GM23338 (cell line): Measurements from ENCODE around the gene C2orf49. TPM values are rescaled to one million over a fixed set of nuclear protein-coding genes. Genes with fewer than 3 reads are reported as not detected.

Source experiments
- ATAC-seq: fragments of 200-7000 bp; cut with Tn5 transposase; 3 replicates; pipeline ENCODE4 v1.9.1; 2020
- DNase-seq: peaks from one replicate; pipeline ENCODE4 v3.0.0-alpha.2; 2015; ENCODE audit warnings: low spot score
- H2AFZ ChIP-seq: fragments of 200-600 bp; sonication (generic); 2 replicates; pipeline ENCODE4 v1.8.0; 2016; ENCODE audit warnings: antibody characterized with exemption, mild to moderate bottlenecking, moderate library complexity
- H3F3A ChIP-seq: fragments of 200-600 bp; sonication (generic); replicated peaks from 2 replicates; pipeline ENCODE4 v1.8.0; 2017; ENCODE audit warnings: antibody characterized with exemption, mixed run types, low read depth
- H3K27ac ChIP-seq: fragments of 200-600 bp; sonication (generic); 2 replicates; pipeline ENCODE4 v1.6.1; 2016; ENCODE audit warnings: low read depth
- H3K27me3 ChIP-seq: fragments of 200-600 bp; sonication (generic); 2 replicates; pipeline ENCODE4 v1.8.0; 2016; ENCODE audit warnings: mild to moderate bottlenecking, mixed run types, moderate library complexity; ENCODE audit not compliant: insufficient read depth
- H3K36me3 ChIP-seq: fragments of 200-600 bp; sonication (generic); 2 replicates; pipeline ENCODE4 v1.8.0; 2016; ENCODE audit warnings: mild to moderate bottlenecking; ENCODE audit not compliant: insufficient read depth
- H3K4me1 ChIP-seq: fragments of 200-600 bp; sonication (generic); 2 replicates; pipeline ENCODE4 v1.8.0; 2016; ENCODE audit warnings: mild to moderate bottlenecking, moderate library complexity; ENCODE audit not compliant: insufficient read depth
- H3K4me2 ChIP-seq: fragments of 200-600 bp; sonication (generic); 2 replicates; pipeline ENCODE4 v1.7.1; 2017; ENCODE audit warnings: mixed run types
- H3K4me3 ChIP-seq: fragments of 200-600 bp; sonication (generic); 2 replicates; pipeline ENCODE4 v1.6.1; 2016; ENCODE audit warnings: mixed run types
- H3K79me2 ChIP-seq: fragments of 200-600 bp; sonication (generic); replicated peaks from 2 replicates; pipeline ENCODE4 v1.8.0; 2017; ENCODE audit warnings: mild to moderate bottlenecking; ENCODE audit not compliant: insufficient read depth
- H3K9me2 ChIP-seq: fragments of 200-600 bp; sonication (generic); 2 replicates; pipeline ENCODE4 v1.8.0; 2017; ENCODE audit not compliant: insufficient read depth
- H4K20me1 ChIP-seq: fragments of 200-600 bp; sonication (generic); replicated peaks from 2 replicates; pipeline ENCODE4 v1.8.0; 2017; ENCODE audit warnings: mild to moderate bottlenecking; ENCODE audit not compliant: insufficient read depth
- H3K27ac Mint-ChIP-seq: 2 replicates; pipeline ENCODE4 v1.8.0; 2020; ENCODE audit warnings: inconsistent platforms, mild to moderate bottlenecking, moderate library complexity, mixed read lengths
- H3K27me3 Mint-ChIP-seq: 3 replicates; pipeline ENCODE4 v1.8.0; 2022; ENCODE audit warnings: low read depth, mild to moderate bottlenecking, moderate library complexity, mixed read lengths, inconsistent platforms; ENCODE audit not compliant: insufficient read depth, poor library complexity
- H3K36me3 Mint-ChIP-seq: 3 replicates; pipeline ENCODE4 v1.8.0; 2021; ENCODE audit warnings: low read depth, mild to moderate bottlenecking, inconsistent platforms, moderate library complexity, mixed read lengths
- H3K4me1 Mint-ChIP-seq: 3 replicates; pipeline ENCODE4 v1.8.0; 2020; ENCODE audit warnings: mild to moderate bottlenecking, inconsistent platforms, mixed read lengths
- H3K4me3 Mint-ChIP-seq: 3 replicates; pipeline ENCODE4 v1.8.0; 2021; ENCODE audit warnings: moderate library complexity, mild to moderate bottlenecking, inconsistent platforms, mixed read lengths
- H3K9me3 Mint-ChIP-seq: 3 replicates; pipeline ENCODE4 v1.8.0; 2020; ENCODE audit warnings: moderate library complexity, mild to moderate bottlenecking, inconsistent platforms, mixed read lengths
- CREB1 ChIP-seq: fragments of 250-450 bp; sonication (Bioruptor Pico); IDR thresholded peaks from 2 replicates; pipeline ENCODE4 v1.5.0; 2020; ENCODE audit warnings: low read depth, mild to moderate bottlenecking, moderate library complexity
- EZH2 ChIP-seq: fragments of 200-600 bp; sonication (generic); IDR thresholded peaks from one replicate; pipeline ENCODE4 v1.8.0; 2017; ENCODE audit warnings: antibody characterized with exemption, mild to moderate bottlenecking, low read depth; ENCODE audit not compliant: unreplicated experiment
- EZH2phosphoT487 ChIP-seq: fragments of 200-600 bp; sonication (generic); IDR thresholded peaks from one replicate; pipeline ENCODE4 v1.8.1; 2018; ENCODE audit warnings: antibody characterized with exemption; ENCODE audit not compliant: unreplicated experiment
- JUNB ChIP-seq: IDR thresholded peaks from one replicate; pipeline ENCODE4 v1.6.1; 2016; ENCODE audit warnings: antibody characterized with exemption; ENCODE audit not compliant: unreplicated experiment
- NANOG ChIP-seq: IDR thresholded peaks from 2 replicates; pipeline ENCODE4 v1.6.1; 2016; ENCODE audit warnings: antibody characterized with exemption, borderline replicate concordance
- POLR2AphosphoS5 ChIP-seq: IDR thresholded peaks from 2 replicates; pipeline ENCODE4 v1.6.1; 2016; ENCODE audit warnings: antibody characterized with exemption, low read depth
- STAT1 ChIP-seq: IDR thresholded peaks from one replicate; pipeline ENCODE4 v1.6.1; 2016; ENCODE audit warnings: antibody characterized with exemption; ENCODE audit not compliant: unreplicated experiment
- ZNF114 ChIP-seq: fragments of 250-450 bp; sonication (Bioruptor Pico); IDR thresholded peaks from 2 replicates; pipeline ENCODE4 v1.5.0; 2020; ENCODE audit warnings: mild to moderate bottlenecking, moderate library complexity
- ZNF331 ChIP-seq: fragments of 250-450 bp; sonication (Bioruptor Pico); IDR thresholded peaks from 2 replicates; pipeline ENCODE4 v1.5.0; 2020; ENCODE audit warnings: low read depth, mild to moderate bottlenecking, moderate library complexity
- polyA plus RNA-seq: library from polyadenylated mRNA; unstranded; fragments of >200 nt; fragmentation: Nextera tagmentation; extraction: Ambion mirVana; gene quantifications from 2 replicates; pipeline ENCODE4 v1.2.1, GENCODE V29; 2016
- total RNA-seq: library from RNA; depleted of rRNA; stranded (reverse); fragments of >200 nt; shearing (Covaris generic); gene quantifications from 2 replicates; pipeline ENCODE4 v1.2.3, GENCODE V29; 2014
- TF ChIP-seq, protein P1 (sequence below): IDR thresholded peaks from one replicate; pipeline ENCODE4 v1.6.1; 2018; ENCODE audit warnings: antibody characterized with exemption; ENCODE audit not compliant: unreplicated experiment
- TF ChIP-seq, protein P2 (sequence below): IDR thresholded peaks from 2 replicates; pipeline ENCODE4 v1.6.1; 2016; ENCODE audit warnings: antibody characterized with exemption
- TF ChIP-seq, protein P3 (sequence below), 2 experiments: fragments of 200-600 bp in 1 of 2; sonication (generic) in 1 of 2; conservative IDR thresholded peaks; 2 replicates each; pipeline versions ENCODE4 v1.5.1 to v1.6.1; 2016 to 2017; ENCODE audit warnings: antibody characterized with exemption in 2 of 2, low read depth in 2 of 2, mild to moderate bottlenecking in 2 of 2, moderate library complexity in 1 of 2
- TF ChIP-seq, protein P4 (sequence below): fragments of 250-450 bp; sonication (Bioruptor Pico); IDR thresholded peaks from 2 replicates; pipeline ENCODE4 v1.5.0; 2020; ENCODE audit warnings: mild to moderate bottlenecking, moderate library complexity

The C2orf49 gene
- total and polyA plus RNA-seq, 2 experiments from 2014 or later, result 19.6 to 33.8 TPM

DNA sequence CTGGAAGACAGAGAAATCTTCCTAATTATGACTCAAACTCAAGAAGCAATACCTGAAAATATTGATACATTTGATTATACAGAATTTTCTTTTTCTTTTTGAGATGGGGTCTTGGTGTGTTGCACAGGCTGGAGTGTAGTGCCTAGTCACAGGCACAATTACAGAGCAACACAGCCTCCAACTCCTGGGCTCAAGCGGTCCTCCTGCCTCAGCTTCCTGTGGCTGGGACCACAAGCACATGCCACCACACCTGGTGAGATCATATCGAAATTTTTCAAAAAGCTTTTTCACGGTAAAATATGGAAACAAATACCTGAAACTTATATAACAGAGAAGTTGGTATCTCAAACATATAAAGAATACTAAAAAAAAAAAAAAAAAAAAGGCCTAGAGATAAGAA is 35.7 kb upstream of the C2orf49 start:
- Mint-ChIP-seq H3K27ac (no peak overlapping the region), H3K27me3 (peaks cover 2% of the 10 kb centered on the region), H3K36me3 (peaks cover 18% of the 10 kb centered on the region), H3K4me1 (no peaks in the 10 kb centered on the region), H3K4me3 (no peak overlapping the region), H3K9me3 (no peaks in the 10 kb centered on the region)
- no peak overlapping the region for H2AFZ ChIP-seq
- no peaks in the 10 kb centered on the region for H3F3A ChIP-seq
- no peaks in the 10 kb centered on the region for H3K4me1 ChIP-seq
- no peak overlapping the region for H3K4me3 ChIP-seq
- H3K79me2 ChIP-seq, result peaks cover 14% of the 10 kb centered on the region
- no peak for ATAC-seq
- H3K4me2 ChIP-seq, result no peak overlapping the region
- peaks cover 5% of the 10 kb centered on the region; the same call in 1 of the 2 replicates for H4K20me1 ChIP-seq
- DNase-seq, result no peak
- H3K27ac ChIP-seq, result no peak overlapping the region
- H3K36me3 ChIP-seq, result peaks cover 8% of the 10 kb centered on the region; the same call in 1 of the 2 replicates
- H3K9me2 ChIP-seq, result no peaks in the 10 kb centered on the region
- no peaks in the 10 kb centered on the region for H3K27me3 ChIP-seq
- TF ChIP-seq, protein P1, sequence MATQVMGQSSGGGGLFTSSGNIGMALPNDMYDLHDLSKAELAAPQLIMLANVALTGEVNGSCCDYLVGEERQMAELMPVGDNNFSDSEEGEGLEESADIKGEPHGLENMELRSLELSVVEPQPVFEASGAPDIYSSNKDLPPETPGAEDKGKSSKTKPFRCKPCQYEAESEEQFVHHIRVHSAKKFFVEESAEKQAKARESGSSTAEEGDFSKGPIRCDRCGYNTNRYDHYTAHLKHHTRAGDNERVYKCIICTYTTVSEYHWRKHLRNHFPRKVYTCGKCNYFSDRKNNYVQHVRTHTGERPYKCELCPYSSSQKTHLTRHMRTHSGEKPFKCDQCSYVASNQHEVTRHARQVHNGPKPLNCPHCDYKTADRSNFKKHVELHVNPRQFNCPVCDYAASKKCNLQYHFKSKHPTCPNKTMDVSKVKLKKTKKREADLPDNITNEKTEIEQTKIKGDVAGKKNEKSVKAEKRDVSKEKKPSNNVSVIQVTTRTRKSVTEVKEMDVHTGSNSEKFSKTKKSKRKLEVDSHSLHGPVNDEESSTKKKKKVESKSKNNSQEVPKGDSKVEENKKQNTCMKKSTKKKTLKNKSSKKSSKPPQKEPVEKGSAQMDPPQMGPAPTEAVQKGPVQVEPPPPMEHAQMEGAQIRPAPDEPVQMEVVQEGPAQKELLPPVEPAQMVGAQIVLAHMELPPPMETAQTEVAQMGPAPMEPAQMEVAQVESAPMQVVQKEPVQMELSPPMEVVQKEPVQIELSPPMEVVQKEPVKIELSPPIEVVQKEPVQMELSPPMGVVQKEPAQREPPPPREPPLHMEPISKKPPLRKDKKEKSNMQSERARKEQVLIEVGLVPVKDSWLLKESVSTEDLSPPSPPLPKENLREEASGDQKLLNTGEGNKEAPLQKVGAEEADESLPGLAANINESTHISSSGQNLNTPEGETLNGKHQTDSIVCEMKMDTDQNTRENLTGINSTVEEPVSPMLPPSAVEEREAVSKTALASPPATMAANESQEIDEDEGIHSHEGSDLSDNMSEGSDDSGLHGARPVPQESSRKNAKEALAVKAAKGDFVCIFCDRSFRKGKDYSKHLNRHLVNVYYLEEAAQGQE, result no peak
- TF ChIP-seq EZH2 (no peak), ZNF331 (CRISPR knock-in tag) (no peak), EZH2phosphoT487 (no peak), CREB1 (CRISPR knock-in tag) (no peak), JUNB (no peak), POLR2AphosphoS5 (no peak), STAT1 (no peak), ZNF114 (CRISPR knock-in tag) (no peak), NANOG (no peak)
- TF ChIP-seq, protein P2, sequence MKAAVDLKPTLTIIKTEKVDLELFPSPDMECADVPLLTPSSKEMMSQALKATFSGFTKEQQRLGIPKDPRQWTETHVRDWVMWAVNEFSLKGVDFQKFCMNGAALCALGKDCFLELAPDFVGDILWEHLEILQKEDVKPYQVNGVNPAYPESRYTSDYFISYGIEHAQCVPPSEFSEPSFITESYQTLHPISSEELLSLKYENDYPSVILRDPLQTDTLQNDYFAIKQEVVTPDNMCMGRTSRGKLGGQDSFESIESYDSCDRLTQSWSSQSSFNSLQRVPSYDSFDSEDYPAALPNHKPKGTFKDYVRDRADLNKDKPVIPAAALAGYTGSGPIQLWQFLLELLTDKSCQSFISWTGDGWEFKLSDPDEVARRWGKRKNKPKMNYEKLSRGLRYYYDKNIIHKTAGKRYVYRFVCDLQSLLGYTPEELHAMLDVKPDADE, result no peak
- TF ChIP-seq, protein P3, sequence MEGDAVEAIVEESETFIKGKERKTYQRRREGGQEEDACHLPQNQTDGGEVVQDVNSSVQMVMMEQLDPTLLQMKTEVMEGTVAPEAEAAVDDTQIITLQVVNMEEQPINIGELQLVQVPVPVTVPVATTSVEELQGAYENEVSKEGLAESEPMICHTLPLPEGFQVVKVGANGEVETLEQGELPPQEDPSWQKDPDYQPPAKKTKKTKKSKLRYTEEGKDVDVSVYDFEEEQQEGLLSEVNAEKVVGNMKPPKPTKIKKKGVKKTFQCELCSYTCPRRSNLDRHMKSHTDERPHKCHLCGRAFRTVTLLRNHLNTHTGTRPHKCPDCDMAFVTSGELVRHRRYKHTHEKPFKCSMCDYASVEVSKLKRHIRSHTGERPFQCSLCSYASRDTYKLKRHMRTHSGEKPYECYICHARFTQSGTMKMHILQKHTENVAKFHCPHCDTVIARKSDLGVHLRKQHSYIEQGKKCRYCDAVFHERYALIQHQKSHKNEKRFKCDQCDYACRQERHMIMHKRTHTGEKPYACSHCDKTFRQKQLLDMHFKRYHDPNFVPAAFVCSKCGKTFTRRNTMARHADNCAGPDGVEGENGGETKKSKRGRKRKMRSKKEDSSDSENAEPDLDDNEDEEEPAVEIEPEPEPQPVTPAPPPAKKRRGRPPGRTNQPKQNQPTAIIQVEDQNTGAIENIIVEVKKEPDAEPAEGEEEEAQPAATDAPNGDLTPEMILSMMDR (conservative IDR thresholded peaks at IDR 0.05; ENCODE audit: low read depth in 2 of 2), result no peak
- TF ChIP-seq, protein P4, sequence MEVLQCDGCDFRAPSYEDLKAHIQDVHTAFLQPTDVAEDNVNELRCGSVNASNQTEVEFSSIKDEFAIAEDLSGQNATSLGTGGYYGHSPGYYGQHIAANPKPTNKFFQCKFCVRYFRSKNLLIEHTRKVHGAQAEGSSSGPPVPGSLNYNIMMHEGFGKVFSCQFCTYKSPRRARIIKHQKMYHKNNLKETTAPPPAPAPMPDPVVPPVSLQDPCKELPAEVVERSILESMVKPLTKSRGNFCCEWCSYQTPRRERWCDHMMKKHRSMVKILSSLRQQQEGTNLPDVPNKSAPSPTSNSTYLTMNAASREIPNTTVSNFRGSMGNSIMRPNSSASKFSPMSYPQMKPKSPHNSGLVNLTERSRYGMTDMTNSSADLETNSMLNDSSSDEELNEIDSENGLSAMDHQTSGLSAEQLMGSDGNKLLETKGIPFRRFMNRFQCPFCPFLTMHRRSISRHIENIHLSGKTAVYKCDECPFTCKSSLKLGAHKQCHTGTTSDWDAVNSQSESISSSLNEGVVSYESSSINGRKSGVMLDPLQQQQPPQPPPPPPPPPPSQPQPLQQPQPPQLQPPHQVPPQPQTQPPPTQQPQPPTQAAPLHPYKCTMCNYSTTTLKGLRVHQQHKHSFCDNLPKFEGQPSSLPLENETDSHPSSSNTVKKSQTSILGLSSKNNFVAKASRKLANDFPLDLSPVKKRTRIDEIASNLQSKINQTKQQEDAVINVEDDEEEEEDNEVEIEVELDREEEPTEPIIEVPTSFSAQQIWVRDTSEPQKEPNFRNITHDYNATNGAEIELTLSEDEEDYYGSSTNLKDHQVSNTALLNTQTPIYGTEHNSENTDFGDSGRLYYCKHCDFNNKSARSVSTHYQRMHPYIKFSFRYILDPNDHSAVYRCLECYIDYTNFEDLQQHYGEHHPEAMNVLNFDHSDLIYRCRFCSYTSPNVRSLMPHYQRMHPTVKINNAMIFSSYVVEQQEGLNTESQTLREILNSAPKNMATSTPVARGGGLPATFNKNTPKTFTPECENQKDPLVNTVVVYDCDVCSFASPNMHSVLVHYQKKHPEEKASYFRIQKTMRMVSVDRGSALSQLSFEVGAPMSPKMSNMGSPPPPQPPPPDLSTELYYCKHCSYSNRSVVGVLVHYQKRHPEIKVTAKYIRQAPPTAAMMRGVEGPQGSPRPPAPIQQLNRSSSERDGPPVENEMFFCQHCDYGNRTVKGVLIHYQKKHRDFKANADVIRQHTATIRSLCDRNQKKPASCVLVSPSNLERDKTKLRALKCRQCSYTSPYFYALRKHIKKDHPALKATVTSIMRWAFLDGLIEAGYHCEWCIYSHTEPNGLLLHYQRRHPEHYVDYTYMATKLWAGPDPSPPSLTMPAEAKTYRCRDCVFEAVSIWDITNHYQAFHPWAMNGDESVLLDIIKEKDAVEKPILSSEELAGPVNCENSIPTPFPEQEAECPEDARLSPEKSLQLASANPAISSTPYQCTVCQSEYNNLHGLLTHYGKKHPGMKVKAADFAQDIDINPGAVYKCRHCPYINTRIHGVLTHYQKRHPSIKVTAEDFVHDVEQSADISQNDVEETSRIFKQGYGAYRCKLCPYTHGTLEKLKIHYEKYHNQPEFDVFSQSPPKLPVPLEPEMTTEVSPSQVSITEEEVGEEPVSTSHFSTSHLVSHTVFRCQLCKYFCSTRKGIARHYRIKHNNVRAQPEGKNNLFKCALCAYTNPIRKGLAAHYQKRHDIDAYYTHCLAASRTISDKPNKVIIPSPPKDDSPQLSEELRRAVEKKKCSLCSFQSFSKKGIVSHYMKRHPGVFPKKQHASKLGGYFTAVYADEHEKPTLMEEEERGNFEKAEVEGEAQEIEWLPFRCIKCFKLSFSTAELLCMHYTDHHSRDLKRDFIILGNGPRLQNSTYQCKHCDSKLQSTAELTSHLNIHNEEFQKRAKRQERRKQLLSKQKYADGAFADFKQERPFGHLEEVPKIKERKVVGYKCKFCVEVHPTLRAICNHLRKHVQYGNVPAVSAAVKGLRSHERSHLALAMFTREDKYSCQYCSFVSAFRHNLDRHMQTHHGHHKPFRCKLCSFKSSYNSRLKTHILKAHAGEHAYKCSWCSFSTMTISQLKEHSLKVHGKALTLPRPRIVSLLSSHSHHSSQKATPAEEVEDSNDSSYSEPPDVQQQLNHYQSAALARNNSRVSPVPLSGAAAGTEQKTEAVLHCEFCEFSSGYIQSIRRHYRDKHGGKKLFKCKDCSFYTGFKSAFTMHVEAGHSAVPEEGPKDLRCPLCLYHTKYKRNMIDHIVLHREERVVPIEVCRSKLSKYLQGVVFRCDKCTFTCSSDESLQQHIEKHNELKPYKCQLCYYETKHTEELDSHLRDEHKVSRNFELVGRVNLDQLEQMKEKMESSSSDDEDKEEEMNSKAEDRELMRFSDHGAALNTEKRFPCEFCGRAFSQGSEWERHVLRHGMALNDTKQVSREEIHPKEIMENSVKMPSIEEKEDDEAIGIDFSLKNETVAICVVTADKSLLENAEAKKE, result no peak
